MM.1S (cell line): ENCODE measurements around the gene GPR148.

Experiments
- DNase-seq: peaks from one replicate; pipeline ENCODE4 v3.0.0-alpha.2; 2015
- H2AFZ ChIP-seq: fragments of 300-600 bp; sonication (generic); 2 replicates; pipeline ENCODE4 v1.6.0; 2016; ENCODE audit warnings: antibody characterized with exemption, low read length
- H3F3A ChIP-seq: fragments of 300-600 bp; sonication (generic); 2 replicates; pipeline ENCODE4 v1.6.1; 2016; ENCODE audit warnings: mild to moderate bottlenecking, antibody characterized with exemption, low read length, moderate library complexity, mixed read lengths; ENCODE audit not compliant: insufficient read depth
- H3K27ac ChIP-seq: fragments of 300-600 bp; sonication (generic); 2 replicates; pipeline ENCODE4 v1.5.1; 2016; ENCODE audit warnings: mild to moderate bottlenecking, low read length
- H3K27me3 ChIP-seq: fragments of 300-600 bp; sonication (generic); replicated peaks from 2 replicates; pipeline ENCODE4 v1.6.0; 2016; ENCODE audit warnings: low read length; ENCODE audit not compliant: insufficient read depth
- H3K36me3 ChIP-seq: fragments of 300-600 bp; sonication (generic); replicated peaks from 2 replicates; pipeline ENCODE4 v1.6.1; 2016; ENCODE audit warnings: mild to moderate bottlenecking, low read length, mixed read lengths; ENCODE audit not compliant: insufficient read depth
- H3K4me1 ChIP-seq: fragments of 300-600 bp; sonication (generic); 2 replicates; pipeline ENCODE4 v1.6.1; 2016; ENCODE audit warnings: low read length, mixed read lengths
- H3K4me2 ChIP-seq: fragments of 300-600 bp; sonication (generic); 2 replicates; pipeline ENCODE4 v1.6.0; 2016; ENCODE audit warnings: low read depth, low read length
- H3K4me3 ChIP-seq: fragments of 300-600 bp; sonication (generic); 2 replicates; pipeline ENCODE4 v1.5.1; 2016; ENCODE audit warnings: low read length, mixed read lengths
- H3K79me2 ChIP-seq: fragments of 300-600 bp; sonication (generic); 2 replicates; pipeline ENCODE4 v1.6.1; 2016; ENCODE audit warnings: mixed run types, low read length, mixed read lengths
- H3K9ac ChIP-seq: fragments of 300-600 bp; sonication (generic); 2 replicates; pipeline ENCODE4 v1.6.1; 2016; ENCODE audit warnings: low read length, mixed read lengths
- H3K9me2 ChIP-seq: fragments of 300-600 bp; sonication (generic); replicated peaks from 2 replicates; pipeline ENCODE4 v1.6.1; 2016; ENCODE audit warnings: mild to moderate bottlenecking, low read length, mixed read lengths; ENCODE audit not compliant: insufficient read depth
- H3K9me3 ChIP-seq: fragments of 300-600 bp; sonication (generic); replicated peaks from 2 replicates; pipeline ENCODE4 v1.6.1; 2016; ENCODE audit warnings: mild to moderate bottlenecking, low read length, mixed read lengths; ENCODE audit not compliant: insufficient read depth
- H4K20me1 ChIP-seq: fragments of 300-600 bp; sonication (generic); 2 replicates; pipeline ENCODE4 v1.6.1; 2016; ENCODE audit warnings: mild to moderate bottlenecking, low read length, moderate library complexity, mixed read lengths; ENCODE audit not compliant: insufficient read depth
- EZH2 ChIP-seq: fragments of 300-600 bp; sonication (generic); optimal IDR thresholded peaks from 2 replicates; pipeline ENCODE3; 2017; ENCODE audit warnings: low read depth, mild to moderate bottlenecking, antibody characterized with exemption, low read length, mixed read lengths
- EZH2phosphoT487 ChIP-seq: fragments of 300-600 bp; sonication (generic); IDR thresholded peaks from 2 replicates; pipeline ENCODE4 v1.6.1; 2018; ENCODE audit warnings: antibody characterized with exemption, low read length
- TF ChIP-seq, protein P1 (sequence below): fragments of 300-600 bp; sonication (generic); IDR thresholded peaks from 2 replicates; pipeline ENCODE4 v1.5.1; 2016; ENCODE audit warnings: antibody characterized with exemption, low read length, mixed read lengths

Gene GPR148

DNA sequence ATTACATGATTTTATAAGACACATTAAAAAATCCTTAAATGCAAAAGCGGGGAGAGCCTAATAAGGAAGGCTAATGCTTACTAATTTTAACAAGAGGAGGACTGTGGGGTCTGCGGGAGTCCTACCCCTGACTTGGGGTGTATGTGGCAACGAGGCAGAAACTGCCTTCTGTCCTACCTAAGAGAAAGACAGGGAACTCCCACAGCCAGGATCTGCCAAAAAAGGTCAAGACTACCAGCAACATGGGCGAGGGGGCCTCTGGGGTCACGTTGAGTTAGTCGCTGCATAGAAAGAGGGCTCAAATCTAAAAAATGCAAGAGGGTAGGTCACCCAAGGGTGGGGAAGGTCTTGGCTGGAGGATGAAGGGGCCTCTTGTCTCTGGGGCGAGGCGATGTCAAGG is 25.9 kb downstream of the GPR148 start:
- no peaks in the 10 kb centered on the region for H3K27me3 ChIP-seq
- H3K4me2 ChIP-seq, result no peak overlapping the region
- H3K36me3 ChIP-seq, result no peaks in the 10 kb centered on the region
- no peaks in the 10 kb centered on the region for H3K79me2 ChIP-seq
- no peaks in the 10 kb centered on the region for H4K20me1 ChIP-seq
- H3K4me3 ChIP-seq, result no peak overlapping the region
- TF ChIP-seq, protein P1, sequence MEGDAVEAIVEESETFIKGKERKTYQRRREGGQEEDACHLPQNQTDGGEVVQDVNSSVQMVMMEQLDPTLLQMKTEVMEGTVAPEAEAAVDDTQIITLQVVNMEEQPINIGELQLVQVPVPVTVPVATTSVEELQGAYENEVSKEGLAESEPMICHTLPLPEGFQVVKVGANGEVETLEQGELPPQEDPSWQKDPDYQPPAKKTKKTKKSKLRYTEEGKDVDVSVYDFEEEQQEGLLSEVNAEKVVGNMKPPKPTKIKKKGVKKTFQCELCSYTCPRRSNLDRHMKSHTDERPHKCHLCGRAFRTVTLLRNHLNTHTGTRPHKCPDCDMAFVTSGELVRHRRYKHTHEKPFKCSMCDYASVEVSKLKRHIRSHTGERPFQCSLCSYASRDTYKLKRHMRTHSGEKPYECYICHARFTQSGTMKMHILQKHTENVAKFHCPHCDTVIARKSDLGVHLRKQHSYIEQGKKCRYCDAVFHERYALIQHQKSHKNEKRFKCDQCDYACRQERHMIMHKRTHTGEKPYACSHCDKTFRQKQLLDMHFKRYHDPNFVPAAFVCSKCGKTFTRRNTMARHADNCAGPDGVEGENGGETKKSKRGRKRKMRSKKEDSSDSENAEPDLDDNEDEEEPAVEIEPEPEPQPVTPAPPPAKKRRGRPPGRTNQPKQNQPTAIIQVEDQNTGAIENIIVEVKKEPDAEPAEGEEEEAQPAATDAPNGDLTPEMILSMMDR, result no peak
- TF ChIP-seq EZH2 (no peak), EZH2phosphoT487 (no peak)
- no peak for DNase-seq
- no peak overlapping the region for H3K9ac ChIP-seq
- H3K9me2 ChIP-seq, result no peaks in the 10 kb centered on the region
- no peaks in the 10 kb centered on the region for H3F3A ChIP-seq
- no peak overlapping the region for H2AFZ ChIP-seq
- H3K4me1 ChIP-seq, result no peaks in the 10 kb centered on the region
- no peaks in the 10 kb centered on the region for H3K9me3 ChIP-seq
- H3K27ac ChIP-seq, result no peak overlapping the region

DNA sequence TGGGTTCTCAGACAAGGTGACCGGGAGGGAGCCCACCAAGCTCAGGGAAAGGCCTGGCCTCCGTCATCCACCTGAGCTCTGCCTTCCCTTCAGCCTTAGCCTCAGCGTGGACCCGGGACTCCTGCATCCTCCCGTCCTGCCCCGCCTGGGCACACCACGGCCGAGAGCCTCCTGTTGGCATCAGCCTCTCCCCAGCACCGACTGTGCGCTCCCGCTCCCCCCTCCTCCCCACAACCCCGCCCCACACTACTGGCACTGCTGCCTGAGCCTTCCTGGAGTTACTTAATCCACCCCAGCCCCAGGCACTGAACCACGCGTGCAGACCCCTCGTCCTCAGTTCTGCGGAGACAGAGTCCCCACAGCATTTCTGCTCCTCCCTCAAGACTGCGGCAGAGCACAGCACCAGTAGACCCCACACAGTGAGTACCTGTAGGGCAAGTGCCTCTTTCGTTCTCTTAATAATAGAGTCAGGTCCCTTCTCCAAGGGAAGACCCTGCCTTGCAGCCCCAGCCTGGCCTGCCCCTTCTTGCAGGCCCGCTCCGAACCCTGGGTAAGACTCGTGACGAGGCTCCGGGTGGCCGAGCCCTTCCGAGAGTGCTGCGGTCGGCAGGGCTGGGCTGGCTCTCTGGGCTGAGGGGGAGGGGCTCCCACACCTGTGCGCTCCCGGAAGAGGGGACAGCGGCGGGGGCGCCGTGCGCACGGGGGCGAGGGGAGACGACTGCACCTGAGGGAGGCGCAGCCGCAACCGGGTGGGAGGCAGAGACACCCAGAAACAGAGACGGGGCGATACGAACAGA is 26.6 kb downstream of the GPR148 start, which contains the start of gene AMER3:
Gene AMER3, plus strand, starts transcription at position 285 of the 797 bp plus-strand sequence. CDS start 6,533 bp downstream, outside the sequence.
- Histone ChIP-seq H3F3A (no peaks in the 10 kb centered on the region), H3K9me3 (no peaks in the 10 kb centered on the region), H3K79me2 (no peaks in the 10 kb centered on the region), H3K27me3 (no peaks in the 10 kb centered on the region), H3K36me3 (no peaks in the 10 kb centered on the region), H3K4me3 (peak within 1 kb of the TSS; percentile 51; the same call in 1 of the 2 replicates), H4K20me1 (no peaks in the 10 kb centered on the region), H3K9me2 (no peaks in the 10 kb centered on the region), H3K27ac (no peak within 1 kb of the TSS), H3K4me1 (no peaks in the 10 kb centered on the region), H2AFZ (no peak within 1 kb of the TSS), H3K4me2 (peak within 1 kb of the TSS; percentile 37; the same call in 1 of the 2 replicates), H3K9ac (no peak within 1 kb of the TSS)
- TF ChIP-seq EZH2, result no peak
- TF ChIP-seq, protein P1, result no peak
- TF ChIP-seq EZH2phosphoT487, result no peak
- peak; percentile 23 for DNase-seq

DNA sequence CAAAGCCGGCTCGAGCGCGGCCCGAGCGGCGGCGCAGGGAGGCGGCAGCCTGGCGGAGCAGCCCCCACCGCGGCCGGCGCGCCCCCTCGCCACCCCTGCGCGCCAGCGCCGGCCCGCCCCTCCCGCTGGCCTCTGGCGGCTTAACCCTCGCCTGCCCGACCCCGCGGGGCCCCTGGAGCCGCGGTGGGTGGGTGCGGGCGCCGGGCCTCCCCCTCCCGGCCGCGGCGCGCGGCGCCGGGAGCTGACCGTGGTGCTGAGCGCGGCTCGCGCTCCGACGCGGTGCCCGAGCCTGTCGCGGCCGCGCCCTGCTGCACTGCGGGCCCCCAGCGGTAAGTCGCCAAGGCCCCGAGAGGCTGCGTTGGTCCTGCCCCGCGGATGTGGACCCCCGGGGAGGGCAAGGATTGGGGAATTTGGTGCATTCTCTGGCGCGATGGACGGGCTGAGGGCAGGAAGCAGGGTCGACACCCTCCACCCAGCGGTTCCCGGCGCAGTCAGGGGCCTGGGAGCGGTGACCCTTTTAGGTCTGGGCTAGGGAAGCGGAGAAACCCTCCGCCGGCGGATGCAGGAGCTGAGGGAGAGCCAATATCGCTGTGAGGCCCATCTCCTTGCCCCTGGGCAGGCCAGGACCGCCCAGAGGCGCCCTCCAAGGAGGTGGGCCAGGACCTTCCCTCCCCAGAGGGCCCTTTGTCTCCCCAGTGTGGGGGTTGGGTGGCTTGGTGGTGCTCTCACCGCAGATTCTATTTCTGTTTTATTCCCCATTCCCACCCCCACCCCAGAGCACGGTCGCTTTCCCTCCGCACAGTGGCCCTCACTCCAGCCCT is 27.4 kb downstream of the GPR148 start:
- Histone ChIP-seq H3K4me3 (peak overlapping the region; percentile 51; the same call in 1 of the 2 replicates), H3F3A (no peaks in the 10 kb centered on the region), H3K79me2 (no peaks in the 10 kb centered on the region), H3K4me2 (peak overlapping the region; percentile 37; the same call in 1 of the 2 replicates), H3K4me1 (no peaks in the 10 kb centered on the region), H3K9me2 (no peaks in the 10 kb centered on the region), H3K27ac (no peak overlapping the region), H2AFZ (no peak overlapping the region), H3K27me3 (no peaks in the 10 kb centered on the region), H3K9me3 (no peaks in the 10 kb centered on the region), H3K36me3 (no peaks in the 10 kb centered on the region), H4K20me1 (no peaks in the 10 kb centered on the region), H3K9ac (no peak overlapping the region)
- TF ChIP-seq EZH2phosphoT487 (no peak), EZH2 (no peak)
- TF ChIP-seq, protein P1, result no peak
- peak; percentile 12 for DNase-seq
